Thyroid gland (tissue), 4 donors: ENCODE results near the gene TRPM2.

ENCODE experiments used
- POLR2A ChIP-seq, 2 donors: fragments of 450-650 bp; IDR thresholded peaks; one replicate each; pipeline ENCODE4 v1.6.1; 2017; ENCODE audit warnings: antibody characterized with exemption in 2 of 2, mild to moderate bottlenecking in 2 of 2, moderate library complexity in 1 of 2
- TF ChIP-seq, protein P1 (sequence below), 6 experiments: fragments of 200-600 bp in 3 of 6; fragments of 450-650 bp in 3 of 6; sonication (generic) in 3 of 6; IDR thresholded peaks; one replicate each; pipeline ENCODE4 v1.5.1; 2016 to 2019; ENCODE audit warnings: antibody characterized with exemption in 6 of 6, mild to moderate bottlenecking in 2 of 6, inconsistent platforms in 1 of 6, moderate library complexity in 1 of 6

DNA sequence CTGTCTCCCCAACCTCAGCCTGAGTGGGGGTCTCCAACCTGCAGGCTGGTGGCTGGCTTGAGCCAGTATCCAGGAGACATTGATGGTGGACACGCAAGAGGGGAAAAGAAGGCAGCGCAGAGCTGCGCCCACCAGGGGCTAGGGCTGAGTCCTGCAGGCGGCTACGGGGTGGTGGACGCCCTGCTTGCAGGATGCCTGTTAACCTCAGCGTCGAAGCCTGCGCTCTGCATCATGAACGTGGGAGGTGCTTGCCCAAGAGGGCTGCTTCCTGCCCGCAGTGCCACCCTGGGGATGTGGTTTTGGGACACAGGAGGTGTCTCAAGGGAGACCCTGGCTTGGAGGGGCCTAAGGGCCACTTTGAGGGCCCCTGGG lies 25.8 kb upstream of the TRPM2 start:
- TF ChIP-seq, protein P1, sequence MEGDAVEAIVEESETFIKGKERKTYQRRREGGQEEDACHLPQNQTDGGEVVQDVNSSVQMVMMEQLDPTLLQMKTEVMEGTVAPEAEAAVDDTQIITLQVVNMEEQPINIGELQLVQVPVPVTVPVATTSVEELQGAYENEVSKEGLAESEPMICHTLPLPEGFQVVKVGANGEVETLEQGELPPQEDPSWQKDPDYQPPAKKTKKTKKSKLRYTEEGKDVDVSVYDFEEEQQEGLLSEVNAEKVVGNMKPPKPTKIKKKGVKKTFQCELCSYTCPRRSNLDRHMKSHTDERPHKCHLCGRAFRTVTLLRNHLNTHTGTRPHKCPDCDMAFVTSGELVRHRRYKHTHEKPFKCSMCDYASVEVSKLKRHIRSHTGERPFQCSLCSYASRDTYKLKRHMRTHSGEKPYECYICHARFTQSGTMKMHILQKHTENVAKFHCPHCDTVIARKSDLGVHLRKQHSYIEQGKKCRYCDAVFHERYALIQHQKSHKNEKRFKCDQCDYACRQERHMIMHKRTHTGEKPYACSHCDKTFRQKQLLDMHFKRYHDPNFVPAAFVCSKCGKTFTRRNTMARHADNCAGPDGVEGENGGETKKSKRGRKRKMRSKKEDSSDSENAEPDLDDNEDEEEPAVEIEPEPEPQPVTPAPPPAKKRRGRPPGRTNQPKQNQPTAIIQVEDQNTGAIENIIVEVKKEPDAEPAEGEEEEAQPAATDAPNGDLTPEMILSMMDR (IDR thresholded peaks at IDR 0.05) = no peak
- TF ChIP-seq POLR2A (IDR thresholded peaks at IDR 0.05) = no peak
